ENCODE data around the gene ATP8A2. TPM values are rescaled to one million over a fixed set of nuclear protein-coding genes. Genes with fewer than 3 reads are reported as not detected.

Gene ATP8A2
- total and polyA plus RNA-seq, 4 donors = 0.31 to 2.7 (median 1.1) TPM

DNA sequence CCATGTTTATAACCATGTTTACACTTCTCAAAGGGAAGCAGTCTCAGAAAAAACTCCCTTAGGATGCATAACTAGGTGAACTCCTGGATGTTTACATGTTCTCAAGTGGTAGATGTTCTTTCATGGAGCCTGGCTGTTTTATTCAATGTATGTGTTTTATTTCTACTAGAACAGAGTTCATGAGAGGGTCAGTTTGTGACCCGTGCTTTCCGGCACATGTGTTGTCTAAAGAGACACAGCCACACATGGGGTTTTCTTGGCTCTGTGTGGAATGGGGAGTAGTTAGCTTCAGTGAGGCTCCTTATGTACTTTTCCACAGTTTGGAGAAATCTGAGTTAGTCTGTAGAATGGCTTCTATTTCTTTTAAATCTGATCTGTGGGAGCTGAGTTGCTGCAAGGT is 60.9 kb downstream of the ATP8A2 start:
- Histone ChIP-seq H3K9ac (ENCODE audit: insufficient read depth in 1 of 2, low read length in 2 of 2) (no peak overlapping the region), H3K9me3 (ENCODE audit: control insufficient read depth in 4 of 4, insufficient read depth in 3 of 4, low read length in 3 of 4) (peaks cover 0 to 2% (median 0%) of the 10 kb centered on the region in 4 donors), H3K36me3 (ENCODE audit: control insufficient read depth in 4 of 4, insufficient read depth in 4 of 4, low read length in 4 of 4) (no peaks in the 10 kb centered on the region), H3K4me3 (no peak overlapping the region), H3K4me1 (ENCODE audit: control insufficient read depth in 5 of 5, insufficient read depth in 5 of 5, low read length in 5 of 5) (peaks cover 0 to 12% (median 0%) of the 10 kb centered on the region in 5 donors), H3K27me3 (ENCODE audit: control insufficient read depth in 3 of 3, insufficient read depth in 3 of 3, low read length in 2 of 3) (no peaks in the 10 kb centered on the region), H3K27ac (ENCODE audit: low read depth in 1 of 2, low read length in 1 of 2) (no peak overlapping the region)
- 51 to 75% methylated on average over 2 of the region's 2 CpGs for WGBS, 2 donors
- no peak for ATAC-seq (ENCODE audit: insufficient read depth, low FRiP score)
- DNase-seq = peak; percentile 42 to 85 (median 75)
- TF ChIP-seq, protein P1, sequence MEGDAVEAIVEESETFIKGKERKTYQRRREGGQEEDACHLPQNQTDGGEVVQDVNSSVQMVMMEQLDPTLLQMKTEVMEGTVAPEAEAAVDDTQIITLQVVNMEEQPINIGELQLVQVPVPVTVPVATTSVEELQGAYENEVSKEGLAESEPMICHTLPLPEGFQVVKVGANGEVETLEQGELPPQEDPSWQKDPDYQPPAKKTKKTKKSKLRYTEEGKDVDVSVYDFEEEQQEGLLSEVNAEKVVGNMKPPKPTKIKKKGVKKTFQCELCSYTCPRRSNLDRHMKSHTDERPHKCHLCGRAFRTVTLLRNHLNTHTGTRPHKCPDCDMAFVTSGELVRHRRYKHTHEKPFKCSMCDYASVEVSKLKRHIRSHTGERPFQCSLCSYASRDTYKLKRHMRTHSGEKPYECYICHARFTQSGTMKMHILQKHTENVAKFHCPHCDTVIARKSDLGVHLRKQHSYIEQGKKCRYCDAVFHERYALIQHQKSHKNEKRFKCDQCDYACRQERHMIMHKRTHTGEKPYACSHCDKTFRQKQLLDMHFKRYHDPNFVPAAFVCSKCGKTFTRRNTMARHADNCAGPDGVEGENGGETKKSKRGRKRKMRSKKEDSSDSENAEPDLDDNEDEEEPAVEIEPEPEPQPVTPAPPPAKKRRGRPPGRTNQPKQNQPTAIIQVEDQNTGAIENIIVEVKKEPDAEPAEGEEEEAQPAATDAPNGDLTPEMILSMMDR (IDR thresholded peaks at IDR 0.05; ENCODE audit: control extremely low read depth, extremely low read depth) = no peak

DNA sequence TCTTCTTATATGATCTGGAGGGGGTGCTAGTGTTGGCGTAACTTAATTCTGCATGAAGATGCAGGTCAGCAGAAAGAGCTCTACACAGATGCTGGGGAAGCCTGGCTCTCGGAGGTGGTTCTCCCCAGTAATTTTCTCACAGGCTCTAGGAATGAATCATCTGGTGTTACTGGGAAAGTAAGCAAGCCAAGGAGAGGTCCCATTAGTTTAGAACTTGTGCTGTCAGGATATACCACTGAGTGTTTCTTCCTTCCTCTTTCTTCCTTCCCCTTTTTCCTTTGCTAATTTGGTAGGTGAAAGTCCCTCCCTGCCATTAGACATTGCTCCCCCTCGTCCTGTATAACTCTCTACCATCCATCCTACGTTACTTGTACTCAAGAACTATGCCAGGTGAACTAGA is 68.3 kb downstream of the ATP8A2 start:
- TF ChIP-seq, protein P1 (IDR thresholded peaks at IDR 0.05; ENCODE audit: control extremely low read depth, extremely low read depth) = no peak
- no peaks in the 10 kb centered on the region for H3K4me1 ChIP-seq (ENCODE audit: control insufficient read depth in 5 of 5, insufficient read depth in 5 of 5, low read length in 5 of 5)
- peaks cover 0 to 5% (median 0%) of the 10 kb centered on the region in 4 donors for H3K9me3 ChIP-seq (ENCODE audit: control insufficient read depth in 4 of 4, insufficient read depth in 3 of 4, low read length in 3 of 4)
- ATAC-seq (ENCODE audit: insufficient read depth, low FRiP score) (no peak), DNase-seq (no peak)
- 28 to 48% methylated on average over 4 of the region's 4 CpGs for WGBS, 2 donors
- no peaks in the 10 kb centered on the region for H3K36me3 ChIP-seq (ENCODE audit: control insufficient read depth in 4 of 4, insufficient read depth in 4 of 4, low read length in 4 of 4)
- H3K9ac ChIP-seq (ENCODE audit: insufficient read depth in 1 of 2, low read length in 2 of 2) = no peak overlapping the region
- H3K4me3 ChIP-seq = no peak overlapping the region
- no peak overlapping the region for H3K27ac ChIP-seq (ENCODE audit: low read depth in 1 of 2, low read length in 1 of 2)
- H3K27me3 ChIP-seq (ENCODE audit: control insufficient read depth in 3 of 3, insufficient read depth in 3 of 3, low read length in 2 of 3) = peaks cover 0 to 5% (median 0%) of the 10 kb centered on the region in 3 donors

DNA sequence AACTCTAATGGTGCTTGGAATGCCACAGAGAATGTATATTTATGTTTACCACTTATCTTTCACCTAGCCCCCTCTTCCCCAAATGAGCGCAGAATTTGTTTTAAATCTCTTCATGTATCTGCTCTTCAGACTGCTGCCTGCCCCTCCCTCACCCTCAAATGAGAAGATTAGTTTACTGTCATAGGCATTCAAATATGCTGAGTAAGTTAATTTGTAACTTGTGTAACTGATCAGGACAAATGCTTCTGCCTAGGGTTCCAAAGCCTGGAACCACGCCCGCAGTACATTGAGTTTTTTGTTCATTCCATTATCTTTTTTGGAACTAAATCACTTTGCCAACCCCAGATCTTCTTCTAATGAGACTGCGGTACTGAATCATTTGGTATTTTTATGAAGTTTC is 74.5 kb downstream of the ATP8A2 start:
- Histone ChIP-seq H3K9me3 (ENCODE audit: control insufficient read depth in 4 of 4, insufficient read depth in 3 of 4, low read length in 3 of 4) (peaks cover 0 to 11% (median 4%) of the 10 kb centered on the region in 4 donors), H3K27ac (ENCODE audit: low read depth in 1 of 2, low read length in 1 of 2) (no peak overlapping the region), H3K4me3 (no peak overlapping the region), H3K9ac (ENCODE audit: insufficient read depth in 1 of 2, low read length in 2 of 2) (no peak overlapping the region), H3K27me3 (ENCODE audit: control insufficient read depth in 3 of 3, insufficient read depth in 3 of 3, low read length in 2 of 3) (peaks cover 0 to 5% (median 0%) of the 10 kb centered on the region in 3 donors), H3K36me3 (ENCODE audit: control insufficient read depth in 4 of 4, insufficient read depth in 4 of 4, low read length in 4 of 4) (no peaks in the 10 kb centered on the region), H3K4me1 (ENCODE audit: control insufficient read depth in 5 of 5, insufficient read depth in 5 of 5, low read length in 5 of 5) (no peaks in the 10 kb centered on the region)
- 86 to 89% methylated on average over 4 of the region's 4 CpGs for WGBS, 2 donors
- ATAC-seq (ENCODE audit: insufficient read depth, low FRiP score) = no peak
- TF ChIP-seq, protein P1 (IDR thresholded peaks at IDR 0.05; ENCODE audit: control extremely low read depth, extremely low read depth) = no peak
- no peak for DNase-seq

DNA sequence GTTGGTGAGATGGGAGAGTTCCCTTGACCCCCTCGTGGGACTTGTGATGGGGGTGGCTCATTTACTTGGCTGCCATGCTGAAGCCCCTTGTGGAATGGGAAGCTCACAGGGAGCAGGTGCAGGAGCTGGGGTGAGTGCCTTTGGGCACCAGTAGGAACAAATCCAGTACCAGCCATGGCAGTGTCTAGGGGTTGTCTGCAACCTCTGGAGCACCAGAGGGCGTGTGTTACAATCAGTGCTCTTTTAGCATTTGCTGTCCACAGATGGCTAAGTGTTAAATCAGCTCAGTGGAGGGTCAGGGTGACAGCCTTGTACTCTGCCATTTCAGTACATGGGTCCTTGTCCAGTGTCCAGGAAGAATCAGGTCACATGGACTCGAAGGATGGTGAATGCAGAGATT is 75.6 kb downstream of the ATP8A2 start:
- DNase-seq (no peak), ATAC-seq (ENCODE audit: insufficient read depth, low FRiP score) (no peak)
- Histone ChIP-seq H3K4me3 (no peak overlapping the region), H3K9me3 (ENCODE audit: control insufficient read depth in 4 of 4, insufficient read depth in 3 of 4, low read length in 3 of 4) (peaks cover 0 to 11% (median 4%) of the 10 kb centered on the region in 4 donors), H3K4me1 (ENCODE audit: control insufficient read depth in 5 of 5, insufficient read depth in 5 of 5, low read length in 5 of 5) (no peaks in the 10 kb centered on the region), H3K27ac (ENCODE audit: low read depth in 1 of 2, low read length in 1 of 2) (no peak overlapping the region), H3K36me3 (ENCODE audit: control insufficient read depth in 4 of 4, insufficient read depth in 4 of 4, low read length in 4 of 4) (no peaks in the 10 kb centered on the region), H3K27me3 (ENCODE audit: control insufficient read depth in 3 of 3, insufficient read depth in 3 of 3, low read length in 2 of 3) (peaks cover 0 to 2% (median 0%) of the 10 kb centered on the region in 3 donors), H3K9ac (ENCODE audit: insufficient read depth in 1 of 2, low read length in 2 of 2) (no peak overlapping the region)
- WGBS, 2 donors = 73 to 78% methylated on average over 3 of the region's 3 CpGs
- TF ChIP-seq, protein P1 (IDR thresholded peaks at IDR 0.05; ENCODE audit: control extremely low read depth, extremely low read depth) = no peak
